ENCODE measurements around the gene NFATC1.
A peak's percentile ranks its signal among the peaks of the same experiment; 100 is the strongest.
"Not testable (repeated sequence)": the region's sequence is repeated elsewhere in the genome, so short reads cannot be mapped to it uniquely, and the experiment has no call there.

Gene NFATC1

DNA sequence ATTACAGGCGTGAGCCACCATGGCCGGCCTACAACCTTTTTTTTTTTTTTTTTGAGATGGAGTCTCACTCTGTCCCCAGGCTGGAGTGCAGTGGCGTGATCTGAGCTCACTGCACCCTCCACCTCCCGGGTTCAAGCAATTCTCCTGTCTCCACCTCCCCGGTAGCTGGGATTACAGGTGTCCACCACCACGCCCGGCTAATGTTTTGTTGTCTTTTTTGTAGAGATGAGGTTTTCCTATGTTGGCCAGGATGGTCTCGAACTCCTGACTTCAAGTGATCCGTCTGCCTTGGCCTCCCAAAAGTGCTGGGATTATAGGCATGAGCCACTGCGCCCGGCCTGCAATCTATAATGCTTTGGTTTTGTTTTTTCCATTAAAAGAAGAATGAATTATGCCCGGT lies 19.1 kb upstream of the NFATC1 start:
- not testable (repeated sequence) for DNase-seq

GRCh38 chr18:79377187-79377891 lies 18.4 kb upstream of the NFATC1 start:
- no peak for DNase-seq

- peak; percentile 64 to 65 for DNase-seq
These were observed 17.0 kb upstream of the NFATC1 start for GRCh38 chr18:79378536-79379250.

- no peak for DNase-seq
These were observed 16.4 kb upstream of the NFATC1 start for GRCh38 chr18:79379251-79379905.

- DNase-seq: no peak
These were observed 15.6 kb upstream of the NFATC1 start for GRCh38 chr18:79379931-79380815.

GRCh38 chr18:79380816-79381806 lies 14.6 kb upstream of the NFATC1 start:
- DNase-seq: peak in 1 of 2 donors; percentile 43

GRCh38 chr18:79381811-79382311 lies 13.9 kb upstream of the NFATC1 start:
- DNase-seq: no peak

DNA sequence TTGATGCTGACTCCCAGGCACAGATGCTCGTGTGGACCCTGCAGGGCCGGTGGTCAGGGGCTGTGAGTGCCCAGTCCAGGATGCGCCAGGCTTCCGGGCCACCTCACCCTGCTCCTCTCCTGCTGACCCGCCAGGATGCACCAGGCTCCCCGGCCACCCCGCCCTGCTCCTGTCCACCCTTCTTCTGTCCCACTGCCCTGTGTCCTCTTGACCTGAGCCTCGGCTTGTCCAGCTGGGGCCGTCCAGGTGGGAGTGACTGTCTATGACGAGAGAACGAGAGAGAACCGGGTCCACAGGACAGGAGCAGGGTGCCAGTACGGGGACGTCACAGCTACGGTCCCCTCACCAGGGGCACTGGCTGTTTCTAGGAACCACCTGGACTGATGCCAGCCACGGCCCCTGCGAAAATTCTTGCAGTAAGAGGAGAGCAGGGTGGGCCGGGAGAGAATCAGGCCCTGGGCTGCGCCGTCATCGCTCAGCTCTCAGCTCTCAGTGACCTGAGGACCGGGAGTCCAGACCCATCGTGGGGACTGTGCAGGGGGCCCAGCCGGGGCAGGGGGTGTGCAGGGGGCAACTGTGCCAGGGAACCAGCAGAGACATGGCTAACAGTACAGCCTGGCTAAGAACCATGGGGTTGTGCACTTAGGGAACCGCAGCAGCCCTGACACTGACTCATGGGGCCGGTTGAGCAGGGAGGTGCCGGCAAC lies 12.9 kb upstream of the NFATC1 start:
- DNase-seq: no peak

- DNase-seq: no peak
These were observed 12.2 kb upstream of the NFATC1 start for GRCh38 chr18:79383388-79384056.

DNA sequence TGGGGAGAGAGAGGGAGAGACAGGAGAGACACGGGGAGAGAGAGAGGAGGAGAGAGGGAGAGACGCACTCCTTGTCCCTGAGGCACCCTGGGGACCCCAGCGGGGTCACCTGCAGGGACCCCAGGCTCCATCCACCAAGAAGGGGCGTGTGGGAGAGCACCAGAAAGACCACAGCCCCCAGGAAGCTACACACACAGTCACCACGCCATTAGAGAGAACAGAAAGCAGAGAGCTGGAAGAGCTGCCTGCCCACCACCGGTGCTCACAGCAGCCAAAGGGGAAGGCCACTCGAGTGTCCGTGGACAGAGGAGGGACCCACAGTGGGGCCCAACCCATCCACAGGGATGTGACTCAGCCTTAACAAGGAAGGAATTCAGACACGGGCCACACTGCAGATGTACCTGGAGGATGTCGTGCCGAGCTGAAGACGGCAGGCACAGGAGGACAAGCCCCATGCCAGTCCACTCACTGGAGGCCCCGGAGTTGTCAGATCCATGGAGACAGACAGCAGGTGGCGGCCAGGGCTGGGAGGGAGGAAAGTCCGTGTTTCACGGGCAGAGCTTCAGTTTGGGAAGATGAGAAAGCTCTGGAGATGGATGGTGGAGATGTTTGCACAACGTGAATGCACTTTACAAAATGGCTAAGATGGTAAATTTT lies 11.5 kb upstream of the NFATC1 start:
- no peak for DNase-seq

GRCh38 chr18:79384834-79385233 lies 10.9 kb upstream of the NFATC1 start:
- no peak for DNase-seq

DNA sequence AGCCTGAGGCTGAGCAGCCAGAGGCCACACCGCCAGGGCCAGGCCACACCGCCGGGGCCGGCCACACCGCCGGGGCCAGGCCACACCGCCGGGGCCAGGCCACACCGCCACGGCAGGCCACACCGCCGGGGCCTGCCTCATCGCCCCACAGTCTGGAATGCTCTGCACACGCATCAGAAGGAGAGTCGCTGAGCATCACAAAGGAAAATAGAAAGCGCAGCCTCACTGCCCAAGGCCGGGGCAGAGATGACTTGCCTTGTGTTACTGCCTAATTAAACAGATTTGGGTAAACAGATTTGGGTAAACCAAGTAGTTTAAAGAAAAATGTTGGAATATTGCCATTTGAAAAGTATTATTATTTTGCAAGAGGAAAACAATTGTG lies 10.4 kb upstream of the NFATC1 start:
- no peak for DNase-seq

DNA sequence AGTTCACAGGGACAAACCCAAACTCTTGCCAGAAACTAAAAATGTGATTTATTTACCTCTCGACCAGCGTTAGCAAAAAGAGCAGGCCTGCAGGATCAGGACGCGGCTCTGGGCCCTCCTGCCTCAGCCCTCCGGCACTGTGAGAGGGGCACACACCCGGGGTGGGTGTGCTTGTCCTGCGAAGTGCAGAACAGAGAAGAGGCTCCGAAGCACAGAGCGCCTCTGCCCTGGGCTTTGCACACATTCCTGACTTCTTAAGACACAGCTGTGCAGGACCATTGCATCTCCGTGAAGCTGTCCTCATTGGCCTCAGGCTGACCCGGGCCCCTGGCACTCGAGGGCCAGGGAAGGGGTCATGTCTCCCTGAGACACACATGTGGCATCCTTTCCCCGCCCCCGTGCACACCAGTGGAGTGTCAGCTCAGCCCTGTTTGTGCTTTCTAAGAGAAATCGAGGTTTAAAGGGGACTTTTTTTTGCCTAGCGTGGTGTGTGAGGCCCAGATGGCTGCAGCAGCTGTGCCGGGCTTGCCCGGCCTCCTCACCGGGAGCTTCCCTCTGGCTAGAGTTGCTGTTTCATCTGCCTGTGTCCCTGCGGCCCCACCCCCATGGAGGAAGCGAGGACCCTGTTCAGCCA lies 9.9 kb upstream of the NFATC1 start:
- DNase-seq: no peak

DNA sequence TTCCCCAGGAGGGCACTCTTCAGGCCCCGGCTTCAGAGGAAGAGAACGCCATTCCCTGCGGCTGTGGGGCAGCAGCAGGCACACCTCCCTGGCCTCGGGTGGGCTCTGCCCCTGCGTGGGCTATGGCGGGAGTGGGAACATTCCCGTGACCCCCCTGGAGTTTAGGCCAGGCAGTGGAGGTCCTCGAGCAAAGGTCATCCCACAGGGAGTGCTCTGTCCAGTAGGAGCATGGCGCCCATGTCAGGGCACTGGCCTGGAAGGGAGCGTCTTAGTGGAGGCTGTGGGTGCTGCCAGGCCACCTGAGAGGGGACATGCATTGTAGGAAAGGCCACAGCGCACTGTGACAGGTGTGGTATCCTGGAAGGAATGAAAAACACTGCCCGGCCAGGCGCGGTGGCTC lies 9.2 kb upstream of the NFATC1 start:
- no peak for DNase-seq

GRCh38 chr18:79387214-79387613 lies 8.5 kb upstream of the NFATC1 start:
- no peak for DNase-seq

GRCh38 chr18:79387615-79388014 lies 8.1 kb upstream of the NFATC1 start:
- DNase-seq: no peak

DNA sequence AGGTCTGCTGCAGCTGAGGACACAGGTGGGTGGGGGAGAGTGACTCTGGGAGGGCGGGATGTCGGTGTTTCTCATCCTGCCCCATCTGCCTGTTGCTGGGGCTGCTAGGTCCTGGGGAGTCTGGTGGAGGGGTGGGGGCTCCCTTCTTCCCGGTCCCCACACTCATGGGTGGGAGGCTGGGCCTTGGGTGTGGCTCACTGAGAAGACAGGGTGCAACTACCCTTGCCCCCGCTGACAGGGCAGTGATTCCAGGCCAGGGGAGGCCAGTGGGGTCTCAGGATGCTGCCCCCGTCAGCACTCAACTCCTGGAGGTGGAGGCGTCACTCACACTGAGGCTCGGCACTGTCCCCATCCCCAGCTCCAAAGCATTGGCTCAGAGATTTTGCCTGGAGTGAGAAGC lies 7.7 kb upstream of the NFATC1 start:
- DNase-seq: no peak

DNA sequence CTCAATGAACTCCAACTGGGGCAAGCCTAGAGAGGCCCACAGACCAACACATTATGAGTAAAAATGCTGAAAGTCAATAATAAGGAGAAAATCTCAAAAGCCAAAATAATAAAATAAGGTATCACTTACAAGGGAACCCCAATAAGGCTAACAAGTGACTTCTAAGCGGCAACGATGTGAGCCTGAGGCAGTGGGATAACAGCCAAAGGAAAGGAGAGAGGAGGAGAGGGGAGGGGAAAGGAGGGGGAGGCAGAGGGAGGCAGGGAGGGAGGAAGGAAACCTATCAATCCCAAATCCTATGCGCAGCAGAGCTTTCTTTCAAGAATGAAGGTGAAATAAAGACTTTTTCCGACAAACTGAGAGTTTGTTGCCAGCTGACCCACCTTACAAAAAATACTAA lies 6.0 kb upstream of the NFATC1 start:
- no peak for DNase-seq

GRCh38 chr18:79392226-79392625 lies 3.5 kb upstream of the NFATC1 start:
- no peak for DNase-seq

Data from bone marrow (tissue), 2 donors.